Stimulated activated memory B cell treated with anti-CD40 and anti-IgM and Interleukin-4, amounts not matched to agents 10 μg/mL and 1 μg/mL and 100 μg/mL, for 72 hours (primary cell): ENCODE measurements around the gene TAL2.

Experiments
- ATAC-seq: fragments of 150-1000 bp; cut with Tn5 transposase; 2 replicates; pipeline ENCODE4 v1.10.0; 2021
- H3K27ac Mint-ChIP-seq: one replicate; pipeline ENCODE4 v1.8.0; 2022; ENCODE audit warnings: mild to moderate bottlenecking, mixed read lengths
- H3K27me3 Mint-ChIP-seq: one replicate; pipeline ENCODE4 v1.8.0; 2022; ENCODE audit warnings: mixed read lengths
- H3K36me3 Mint-ChIP-seq: one replicate; pipeline ENCODE4 v1.8.0; 2022; ENCODE audit warnings: mixed read lengths
- H3K4me1 Mint-ChIP-seq: one replicate; pipeline ENCODE4 v1.8.0; 2022; ENCODE audit warnings: mixed read lengths
- H3K4me3 Mint-ChIP-seq: one replicate; pipeline ENCODE4 v1.8.0; 2022; ENCODE audit warnings: mild to moderate bottlenecking, moderate library complexity, mixed read lengths
- H3K9me3 Mint-ChIP-seq: one replicate; pipeline ENCODE4 v1.8.0; 2022; ENCODE audit warnings: mixed read lengths

The TAL2 gene

DNA sequence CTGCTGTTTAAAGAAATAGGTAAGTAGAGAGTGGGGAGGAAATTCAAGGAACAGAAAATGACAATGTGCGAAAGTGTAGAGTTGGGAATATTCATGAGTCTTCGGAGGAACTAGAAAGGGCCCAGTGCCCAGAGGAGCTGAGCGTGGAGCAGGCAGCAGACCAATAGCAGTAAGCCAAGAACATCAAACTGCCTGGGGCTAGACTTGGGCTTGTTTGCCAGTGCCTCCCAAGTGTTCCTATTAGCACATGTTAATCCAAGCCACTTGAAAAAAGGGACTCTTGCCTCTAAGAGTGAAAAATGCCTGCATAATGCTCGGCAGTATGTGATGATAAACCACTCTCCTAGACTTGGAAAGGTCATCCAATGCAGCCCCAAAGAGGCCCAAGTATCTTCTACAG, 1.2 kb upstream of the TAL2 start:
- no peaks in the 10 kb centered on the region for H3K9me3 Mint-ChIP-seq
- peaks cover 35% of the 10 kb centered on the region for H3K4me1 Mint-ChIP-seq
- H3K27ac Mint-ChIP-seq: peak overlapping the region; percentile 86
- no peaks in the 10 kb centered on the region for H3K27me3 Mint-ChIP-seq
- no peak overlapping the region for H3K4me3 Mint-ChIP-seq
- H3K36me3 Mint-ChIP-seq: no peaks in the 10 kb centered on the region
- no peak for ATAC-seq

DNA sequence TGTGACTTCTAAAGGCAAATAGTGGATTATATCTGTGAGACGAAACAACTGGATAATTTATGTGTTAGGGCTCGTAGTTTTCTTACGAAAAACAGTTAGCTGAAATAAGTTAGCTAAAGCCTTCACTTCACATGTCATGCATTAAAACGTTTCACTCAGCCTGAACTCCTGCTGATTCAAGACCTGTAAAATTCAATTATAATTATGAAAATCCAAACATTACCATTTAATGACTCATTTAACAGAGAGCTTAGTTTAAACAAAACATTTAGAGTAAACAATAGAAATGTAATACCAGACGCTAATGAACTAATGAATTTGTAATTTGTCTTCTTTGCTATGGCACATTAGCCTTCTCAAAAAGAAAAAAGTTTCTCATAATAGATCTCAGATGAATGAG, 1.7 kb downstream of the TAL2 start:
- no peaks in the 10 kb centered on the region for H3K27me3 Mint-ChIP-seq
- no peak overlapping the region for H3K27ac Mint-ChIP-seq
- H3K36me3 Mint-ChIP-seq: no peaks in the 10 kb centered on the region
- no peak for ATAC-seq
- peaks cover 24% of the 10 kb centered on the region for H3K4me1 Mint-ChIP-seq
- H3K4me3 Mint-ChIP-seq: no peak overlapping the region
- H3K9me3 Mint-ChIP-seq: no peaks in the 10 kb centered on the region

DNA sequence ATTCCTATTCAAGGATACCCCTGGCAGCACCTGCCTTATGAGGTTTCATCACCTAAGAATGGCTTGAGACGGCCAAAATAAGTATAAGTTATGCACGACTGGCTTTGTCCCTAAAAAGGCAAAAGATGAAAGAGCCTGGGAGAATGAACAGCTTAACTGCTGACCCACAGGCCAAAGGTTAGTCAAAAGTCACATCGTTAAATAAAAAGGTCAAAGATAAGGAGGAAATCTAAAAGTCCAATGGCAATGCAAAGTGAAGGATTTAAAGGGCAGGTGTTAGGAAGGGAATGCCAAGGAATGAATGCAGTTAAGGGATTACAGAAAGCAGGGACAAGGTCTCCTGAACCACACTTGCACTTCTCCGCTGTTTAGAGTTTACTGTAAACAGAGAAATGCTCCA, 5.6 kb downstream of the TAL2 start:
- H3K9me3 Mint-ChIP-seq: peaks cover 1% of the 10 kb centered on the region
- H3K4me1 Mint-ChIP-seq: peaks cover 5% of the 10 kb centered on the region
- ATAC-seq: no peak
- H3K4me3 Mint-ChIP-seq: no peak overlapping the region
- no peaks in the 10 kb centered on the region for H3K27me3 Mint-ChIP-seq
- no peak overlapping the region for H3K27ac Mint-ChIP-seq
- H3K36me3 Mint-ChIP-seq: peaks cover 3% of the 10 kb centered on the region

DNA sequence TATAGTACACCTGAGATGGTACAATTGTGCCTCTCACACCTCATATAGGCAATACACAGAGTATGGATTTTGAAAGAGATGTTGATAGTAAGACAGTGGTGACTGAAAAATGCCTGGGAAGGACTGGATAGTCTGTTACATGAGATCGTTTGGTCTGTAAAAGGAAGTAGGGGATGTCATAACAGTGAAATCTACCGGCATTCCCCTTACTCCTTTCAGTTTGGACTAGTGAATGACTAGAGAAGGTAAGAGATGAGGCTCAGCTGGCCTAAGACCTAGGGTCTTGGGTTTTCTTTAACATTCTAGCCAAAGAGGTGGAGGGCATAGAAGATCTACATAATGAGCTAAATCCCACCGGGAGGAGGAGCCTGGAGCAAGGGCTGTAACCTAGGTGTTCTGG, 8.1 kb downstream of the TAL2 start:
- Mint-ChIP-seq H3K9me3 (peaks cover 6% of the 10 kb centered on the region), H3K4me1 (peaks cover 17% of the 10 kb centered on the region), H3K27me3 (no peaks in the 10 kb centered on the region), H3K27ac (no peak overlapping the region), H3K4me3 (no peak overlapping the region), H3K36me3 (peaks cover 5% of the 10 kb centered on the region)
- no peak for ATAC-seq

DNA sequence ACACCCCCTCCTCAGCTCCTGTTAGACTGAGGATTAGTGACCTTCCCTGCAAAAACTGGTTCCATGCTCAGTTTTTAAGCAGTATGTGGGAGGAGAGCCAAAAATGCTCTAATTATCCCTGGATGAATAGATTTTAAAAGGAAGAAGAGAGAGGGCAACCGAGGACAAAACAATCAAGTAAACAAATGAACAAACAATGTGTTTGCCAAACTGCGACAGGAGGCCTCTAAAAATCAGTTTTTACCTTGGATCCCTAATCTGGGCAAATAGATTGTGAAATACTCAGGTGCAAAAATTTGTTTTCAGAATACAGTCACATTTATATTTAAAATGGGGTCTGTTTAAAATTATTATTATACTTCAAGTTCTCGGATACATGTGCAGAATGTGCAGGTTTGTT, 8.5 kb downstream of the TAL2 start:
- no peak overlapping the region for H3K4me3 Mint-ChIP-seq

DNA sequence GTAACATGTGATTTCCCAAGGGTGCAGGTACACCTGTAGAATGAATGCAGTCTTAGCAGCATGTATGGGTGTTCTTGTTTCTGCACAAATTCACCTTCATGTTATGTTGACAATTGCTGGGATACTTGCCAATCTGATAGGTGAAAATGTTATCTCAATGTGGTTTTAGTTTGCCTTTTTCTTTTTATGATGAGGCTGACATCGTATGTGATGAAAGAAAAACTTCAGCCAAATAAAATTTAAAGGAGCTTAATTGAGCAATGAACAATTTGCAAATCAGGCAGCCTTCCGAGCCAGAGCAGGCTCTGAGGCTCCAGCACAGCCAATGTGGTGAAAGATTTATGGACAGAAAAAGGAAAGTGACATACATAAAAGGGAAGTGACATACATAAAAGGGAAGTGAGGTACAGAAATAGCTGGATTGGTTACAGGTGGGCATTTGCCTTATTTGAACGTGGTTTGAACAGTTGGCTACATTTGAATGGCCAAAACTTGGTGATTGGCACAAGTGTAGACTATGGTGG, 10.5 kb downstream of the TAL2 start:
- Mint-ChIP-seq H3K27ac (peak overlapping the region; percentile 60), H3K27me3 (no peaks in the 10 kb centered on the region), H3K9me3 (peaks cover 6% of the 10 kb centered on the region), H3K36me3 (peaks cover 5% of the 10 kb centered on the region), H3K4me3 (peak overlapping the region; percentile 66), H3K4me1 (peaks cover 17% of the 10 kb centered on the region)
- ATAC-seq: peak; percentile 56

More for the DNA sequence above, 8.5 kb downstream of the TAL2 start:
- Mint-ChIP-seq H3K27me3 (no peaks in the 10 kb centered on the region), H3K27ac (no peak overlapping the region), H3K9me3 (peaks cover 6% of the 10 kb centered on the region), H3K4me1 (peaks cover 17% of the 10 kb centered on the region), H3K36me3 (peaks cover 5% of the 10 kb centered on the region)
- ATAC-seq: no peak

DNA sequence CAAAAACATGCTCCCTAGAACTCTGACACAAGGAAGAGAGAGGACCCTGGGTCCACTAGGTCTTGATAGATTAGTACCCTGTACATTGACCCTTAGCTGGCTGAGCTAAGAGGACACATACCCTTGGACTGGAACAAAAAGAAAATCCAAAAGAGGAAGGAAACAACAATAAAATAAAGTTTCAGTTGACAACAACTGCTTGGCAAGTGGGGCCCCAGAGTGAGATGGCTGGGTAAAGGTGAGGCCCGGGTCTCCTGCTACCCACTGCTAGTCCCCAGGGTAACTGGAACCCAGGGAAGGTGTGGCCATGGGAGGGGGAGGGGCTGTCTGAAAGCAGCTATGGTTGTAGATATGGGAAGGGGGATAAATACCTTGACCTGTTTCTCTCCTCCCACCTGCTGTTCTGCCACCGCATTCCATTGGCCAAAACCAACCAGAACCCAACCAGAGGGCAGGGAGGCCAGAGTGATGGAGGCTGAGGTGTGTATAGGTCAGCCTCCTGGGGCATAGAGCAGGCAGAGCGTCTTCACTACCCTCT, 11.7 kb downstream of the TAL2 start:
- H3K27me3 Mint-ChIP-seq: no peaks in the 10 kb centered on the region
- H3K36me3 Mint-ChIP-seq: peaks cover 5% of the 10 kb centered on the region
- no peak overlapping the region for H3K4me3 Mint-ChIP-seq
- peaks cover 17% of the 10 kb centered on the region for H3K4me1 Mint-ChIP-seq
- H3K9me3 Mint-ChIP-seq: peaks cover 6% of the 10 kb centered on the region
- H3K27ac Mint-ChIP-seq: peak overlapping the region; percentile 24
- no peak for ATAC-seq

DNA sequence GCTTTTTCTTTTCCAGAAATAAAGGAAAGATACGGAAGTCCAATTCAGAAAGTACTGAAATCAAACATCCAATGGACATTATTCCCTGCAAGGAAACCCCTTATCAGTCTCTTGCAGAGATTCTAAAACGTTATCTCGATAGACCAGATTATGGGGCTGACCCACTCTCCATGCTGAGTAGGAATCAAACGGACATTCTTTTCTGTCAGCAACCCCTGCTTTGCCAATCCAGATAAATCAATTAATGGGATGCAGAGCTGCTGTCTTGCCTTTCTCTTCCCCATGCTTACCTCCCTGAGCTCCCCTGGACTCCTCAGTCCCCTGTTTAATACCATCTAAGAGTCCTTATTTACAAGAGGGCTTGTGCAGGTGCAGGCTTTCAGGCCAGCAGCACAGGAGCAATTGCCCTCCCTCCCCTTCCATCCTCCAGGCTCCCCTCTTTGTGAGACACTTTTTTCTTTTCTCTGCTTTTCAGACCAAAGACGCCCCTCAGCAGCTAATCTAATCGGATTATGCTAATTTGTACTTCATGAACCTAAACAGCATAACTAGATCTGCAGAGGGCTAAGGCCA, 14.2 kb downstream of the TAL2 start:
- H3K9me3 Mint-ChIP-seq: peaks cover 6% of the 10 kb centered on the region
- H3K27me3 Mint-ChIP-seq: no peaks in the 10 kb centered on the region
- peaks cover 5% of the 10 kb centered on the region for H3K36me3 Mint-ChIP-seq
- H3K27ac Mint-ChIP-seq: no peak overlapping the region
- H3K4me1 Mint-ChIP-seq: peaks cover 17% of the 10 kb centered on the region
- no peak overlapping the region for H3K4me3 Mint-ChIP-seq
- no peak for ATAC-seq

DNA sequence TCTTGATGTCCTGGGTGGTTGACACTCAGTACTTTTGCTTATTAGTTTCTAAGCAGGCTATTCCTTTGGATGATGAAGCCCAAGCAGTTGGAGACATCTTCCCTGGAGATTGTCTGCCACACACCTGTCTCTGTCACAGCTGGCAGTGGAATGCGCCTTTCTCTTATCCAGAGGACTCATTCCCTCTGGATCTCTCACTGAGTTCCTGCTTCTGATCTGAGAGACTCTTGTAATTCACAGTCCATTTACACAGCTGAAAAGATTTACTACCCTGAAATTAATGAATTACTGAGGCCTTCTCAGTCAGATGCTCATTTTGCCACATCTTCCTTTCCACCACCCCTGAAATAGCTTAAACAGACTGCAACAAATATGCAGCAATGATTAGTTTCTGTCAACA, 15.9 kb downstream of the TAL2 start:
- no peak for ATAC-seq
- peaks cover 2% of the 10 kb centered on the region for H3K9me3 Mint-ChIP-seq
- no peak overlapping the region for H3K4me3 Mint-ChIP-seq
- H3K27me3 Mint-ChIP-seq: no peaks in the 10 kb centered on the region
- no peak overlapping the region for H3K27ac Mint-ChIP-seq
- no peaks in the 10 kb centered on the region for H3K36me3 Mint-ChIP-seq
- H3K4me1 Mint-ChIP-seq: peaks cover 9% of the 10 kb centered on the region

DNA sequence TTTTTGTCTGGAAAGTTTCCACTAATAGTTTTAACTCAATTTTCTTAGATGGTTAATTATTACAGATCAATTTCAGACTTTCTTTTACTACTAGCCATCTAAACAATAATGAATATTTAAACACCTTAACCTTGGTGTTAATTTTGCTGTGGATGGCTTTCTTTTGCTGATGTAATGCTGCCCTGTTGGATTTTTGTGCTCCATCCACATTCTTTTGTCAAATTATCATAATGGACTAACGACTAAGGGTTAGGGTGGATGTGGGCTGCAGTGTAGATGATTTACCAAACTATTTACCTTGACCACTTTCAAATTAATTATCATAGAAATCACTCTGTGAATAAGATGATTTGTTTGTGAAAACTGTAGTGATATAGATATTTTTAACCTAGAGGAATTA, 16.5 kb downstream of the TAL2 start:
- no peak overlapping the region for H3K27ac Mint-ChIP-seq
- no peaks in the 10 kb centered on the region for H3K27me3 Mint-ChIP-seq
- no peaks in the 10 kb centered on the region for H3K36me3 Mint-ChIP-seq
- peaks cover 4% of the 10 kb centered on the region for H3K4me1 Mint-ChIP-seq
- ATAC-seq: no peak
- no peaks in the 10 kb centered on the region for H3K9me3 Mint-ChIP-seq
- H3K4me3 Mint-ChIP-seq: no peak overlapping the region

DNA sequence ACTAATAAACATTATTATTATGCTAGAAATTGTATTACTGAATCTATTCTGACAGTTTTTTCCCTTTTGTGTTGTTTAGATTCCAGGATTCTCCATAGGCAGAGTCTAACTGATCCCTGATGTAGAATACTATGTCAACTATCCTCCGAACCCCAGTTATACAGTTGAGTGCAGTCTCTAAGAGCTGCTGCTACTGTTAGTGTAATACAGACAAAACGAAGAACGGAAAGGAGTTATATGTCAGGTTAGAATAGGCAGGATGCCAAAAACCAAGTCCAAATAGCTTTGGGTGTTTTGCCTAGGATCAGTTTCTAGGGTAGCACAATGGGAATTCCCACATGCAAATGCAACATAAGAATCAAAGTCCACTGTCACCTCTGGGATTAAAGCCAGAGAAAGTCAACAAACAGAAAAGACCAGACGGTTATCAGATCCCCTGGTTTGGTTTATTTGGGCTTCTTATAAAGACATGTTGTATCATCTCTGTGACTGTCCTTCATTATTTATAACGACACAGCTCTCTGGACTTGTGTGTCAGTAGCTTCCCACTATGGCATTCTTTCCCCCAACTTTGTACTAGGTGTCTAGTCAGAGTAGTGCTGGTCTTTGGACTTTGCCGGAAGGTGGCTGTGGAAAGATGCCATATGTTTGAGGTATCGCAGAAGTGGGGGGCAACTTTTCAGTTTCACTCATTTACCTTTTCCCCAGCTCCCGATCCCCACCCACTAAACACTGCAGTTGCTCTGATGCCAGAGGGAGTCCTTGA, 17.2 kb downstream of the TAL2 start:
- H3K9me3 Mint-ChIP-seq: no peaks in the 10 kb centered on the region
- no peaks in the 10 kb centered on the region for H3K27me3 Mint-ChIP-seq
- no peak overlapping the region for H3K4me3 Mint-ChIP-seq
- ATAC-seq: no peak
- H3K36me3 Mint-ChIP-seq: no peaks in the 10 kb centered on the region
- no peaks in the 10 kb centered on the region for H3K4me1 Mint-ChIP-seq
- no peak overlapping the region for H3K27ac Mint-ChIP-seq

DNA sequence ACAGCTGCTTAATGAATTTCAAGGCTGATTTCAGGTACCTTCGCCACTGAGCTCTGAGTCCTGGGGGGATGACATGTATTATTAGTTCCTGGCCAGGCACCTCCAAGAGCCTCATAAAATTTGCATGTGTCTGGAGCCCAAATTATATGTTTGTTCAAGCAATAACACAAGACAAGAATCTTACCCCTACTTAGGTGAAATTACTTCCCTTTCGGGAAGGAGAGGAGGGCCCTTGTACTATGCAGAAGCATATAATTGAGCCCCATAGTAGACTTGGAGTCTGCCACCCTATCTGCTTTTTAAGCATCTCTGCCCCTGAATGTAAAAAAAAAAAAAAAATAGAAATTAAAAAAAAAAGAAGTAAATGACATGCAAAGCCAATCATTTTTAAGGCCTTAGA, 19.1 kb downstream of the TAL2 start:
- Mint-ChIP-seq H3K4me3 (no peak overlapping the region), H3K4me1 (no peaks in the 10 kb centered on the region), H3K27ac (no peak overlapping the region), H3K36me3 (no peaks in the 10 kb centered on the region), H3K9me3 (no peaks in the 10 kb centered on the region), H3K27me3 (no peaks in the 10 kb centered on the region)
- ATAC-seq: no peak

DNA sequence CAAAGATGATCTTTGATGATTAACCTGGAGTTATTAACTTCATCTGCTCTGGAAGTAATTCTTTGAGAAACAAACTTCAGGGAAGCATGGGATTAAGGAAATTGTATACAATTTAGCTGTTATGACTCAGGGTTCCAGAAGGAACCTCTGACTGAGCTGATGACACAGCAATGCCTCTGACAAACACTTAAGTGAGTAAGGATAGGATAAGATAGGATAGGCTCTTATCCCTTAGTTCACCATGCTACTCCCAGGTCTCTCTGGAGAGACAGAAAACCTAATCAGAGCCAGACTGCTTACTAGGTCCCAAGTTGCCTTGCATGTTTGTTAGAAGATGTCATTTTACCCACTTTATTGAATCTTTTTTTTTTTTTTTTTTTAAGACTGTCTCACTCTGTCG, 19.5 kb downstream of the TAL2 start:
- Mint-ChIP-seq H3K9me3 (no peaks in the 10 kb centered on the region), H3K4me1 (no peaks in the 10 kb centered on the region), H3K27ac (no peak overlapping the region), H3K36me3 (no peaks in the 10 kb centered on the region), H3K27me3 (no peaks in the 10 kb centered on the region), H3K4me3 (no peak overlapping the region)
- no peak for ATAC-seq

DNA sequence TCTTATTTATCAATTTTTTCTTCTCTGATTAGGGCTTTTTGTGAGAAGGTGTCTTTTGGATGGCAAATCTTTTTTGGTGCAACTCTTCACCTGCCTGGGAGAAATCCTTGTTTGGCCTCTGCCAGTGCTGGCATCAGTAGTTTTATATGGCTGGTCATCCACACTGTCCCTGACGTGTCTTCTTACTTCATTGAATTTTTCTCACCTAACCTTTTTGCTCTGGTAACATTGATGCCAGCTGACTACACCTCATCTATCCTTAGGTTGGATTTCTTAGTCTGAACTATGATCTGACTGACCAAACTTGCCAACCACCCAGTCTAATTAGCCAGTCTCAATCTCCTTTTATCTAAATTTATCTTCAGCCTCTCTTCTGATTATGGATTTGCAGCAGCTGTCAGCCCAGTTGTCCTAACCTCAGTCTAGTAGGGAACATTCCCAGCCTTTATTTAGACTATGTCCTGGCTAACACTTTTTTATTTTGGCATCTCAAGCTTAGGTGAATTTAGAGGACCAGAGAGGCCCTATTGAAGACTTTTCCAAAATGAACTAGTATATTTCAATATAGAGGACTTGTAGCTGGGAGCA, 21.5 kb downstream of the TAL2 start:
- Mint-ChIP-seq H3K27ac (no peak overlapping the region), H3K4me3 (no peak overlapping the region), H3K36me3 (no peaks in the 10 kb centered on the region), H3K9me3 (no peaks in the 10 kb centered on the region), H3K27me3 (no peaks in the 10 kb centered on the region), H3K4me1 (no peaks in the 10 kb centered on the region)
- no peak for ATAC-seq

DNA sequence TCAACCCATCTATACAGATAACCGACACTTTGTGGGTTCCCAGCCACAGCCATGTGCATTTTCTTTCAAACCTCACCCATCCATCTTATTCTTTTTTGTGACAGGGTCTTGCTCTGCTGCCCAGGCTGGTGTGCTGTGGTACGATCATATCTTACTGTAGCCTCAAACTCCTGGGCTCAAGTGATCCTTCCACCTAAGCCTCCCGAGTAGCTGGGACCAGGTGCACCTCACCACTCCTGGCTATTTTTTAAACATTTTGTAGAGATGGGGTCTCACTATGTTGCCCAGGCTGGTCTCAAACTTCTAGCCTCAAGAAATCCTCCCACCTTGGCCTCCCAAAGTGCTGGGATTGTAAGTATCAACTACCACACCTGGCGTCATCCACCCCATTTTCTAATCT, 24.7 kb downstream of the TAL2 start:
- Mint-ChIP-seq H3K4me3 (no peak overlapping the region), H3K27me3 (peaks cover 10% of the 10 kb centered on the region), H3K36me3 (no peaks in the 10 kb centered on the region), H3K27ac (no peak overlapping the region), H3K4me1 (peaks cover 6% of the 10 kb centered on the region), H3K9me3 (no peaks in the 10 kb centered on the region)
- no peak for ATAC-seq

DNA sequence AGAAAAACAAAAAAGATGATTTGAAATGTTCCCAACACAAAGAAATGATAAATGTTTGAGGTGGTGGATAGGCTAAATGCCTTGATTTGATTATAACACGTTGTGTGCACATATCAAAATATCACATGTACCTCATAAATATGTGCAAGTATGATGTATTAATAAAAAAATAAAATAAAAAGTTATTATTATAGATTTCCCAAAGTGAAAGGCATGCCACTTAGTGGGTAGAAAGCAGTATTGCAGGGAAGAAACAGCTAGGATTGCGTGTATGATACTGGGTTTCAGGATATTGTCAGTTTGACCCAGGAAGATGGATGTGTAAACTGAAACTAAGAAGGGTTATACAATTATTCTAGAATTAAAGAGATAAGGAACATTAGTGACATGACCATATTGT, 28.5 kb downstream of the TAL2 start:
- Mint-ChIP-seq H3K27ac (no peak overlapping the region), H3K27me3 (peaks cover 10% of the 10 kb centered on the region), H3K9me3 (no peaks in the 10 kb centered on the region), H3K36me3 (no peaks in the 10 kb centered on the region), H3K4me1 (peaks cover 22% of the 10 kb centered on the region), H3K4me3 (no peak overlapping the region)
- ATAC-seq: no peak
